GM19324 (cell line): ENCODE results near the gene ARVCF.

Experiments used
- ATAC-seq: cut with Tn5 transposase; IDR thresholded peaks from one replicate; pipeline ENCODE4 v1.9.1; 2021; ENCODE audit warnings: mild to moderate bottlenecking, moderate library complexity; ENCODE audit not compliant: unreplicated experiment, low FRiP score

Gene ARVCF

DNA sequence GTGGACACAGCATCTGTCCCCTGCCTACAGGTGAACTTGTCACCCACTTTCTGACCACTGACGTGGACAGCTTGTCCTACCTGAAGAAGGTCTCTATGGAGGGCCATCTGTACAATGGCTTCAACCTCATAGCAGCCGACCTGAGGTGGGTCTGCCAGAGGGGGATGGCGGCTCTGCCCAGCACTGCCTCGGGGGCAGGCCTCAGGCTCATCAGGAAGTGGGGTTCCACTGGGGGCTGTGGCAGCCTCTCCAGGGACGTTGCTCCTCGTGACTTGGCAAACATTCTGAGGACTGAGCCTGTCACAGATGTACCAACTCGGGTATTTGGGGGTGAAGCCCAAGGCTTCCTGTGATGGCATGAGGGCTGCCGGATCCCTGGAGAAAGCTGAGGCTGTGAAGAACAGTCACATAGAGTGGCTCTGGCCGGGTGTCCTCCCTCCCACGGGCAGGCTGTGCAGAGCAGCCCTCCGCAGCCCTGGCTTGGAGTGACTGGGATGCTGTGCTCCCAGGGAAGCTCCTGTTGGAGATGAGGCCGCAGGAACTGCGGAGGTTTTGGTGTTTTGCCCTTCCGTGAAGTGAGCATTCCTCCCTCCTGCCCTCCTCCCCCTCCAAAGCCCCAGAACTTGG is 36.9 kb upstream of the ARVCF start:
- ATAC-seq, result no peak

DNA sequence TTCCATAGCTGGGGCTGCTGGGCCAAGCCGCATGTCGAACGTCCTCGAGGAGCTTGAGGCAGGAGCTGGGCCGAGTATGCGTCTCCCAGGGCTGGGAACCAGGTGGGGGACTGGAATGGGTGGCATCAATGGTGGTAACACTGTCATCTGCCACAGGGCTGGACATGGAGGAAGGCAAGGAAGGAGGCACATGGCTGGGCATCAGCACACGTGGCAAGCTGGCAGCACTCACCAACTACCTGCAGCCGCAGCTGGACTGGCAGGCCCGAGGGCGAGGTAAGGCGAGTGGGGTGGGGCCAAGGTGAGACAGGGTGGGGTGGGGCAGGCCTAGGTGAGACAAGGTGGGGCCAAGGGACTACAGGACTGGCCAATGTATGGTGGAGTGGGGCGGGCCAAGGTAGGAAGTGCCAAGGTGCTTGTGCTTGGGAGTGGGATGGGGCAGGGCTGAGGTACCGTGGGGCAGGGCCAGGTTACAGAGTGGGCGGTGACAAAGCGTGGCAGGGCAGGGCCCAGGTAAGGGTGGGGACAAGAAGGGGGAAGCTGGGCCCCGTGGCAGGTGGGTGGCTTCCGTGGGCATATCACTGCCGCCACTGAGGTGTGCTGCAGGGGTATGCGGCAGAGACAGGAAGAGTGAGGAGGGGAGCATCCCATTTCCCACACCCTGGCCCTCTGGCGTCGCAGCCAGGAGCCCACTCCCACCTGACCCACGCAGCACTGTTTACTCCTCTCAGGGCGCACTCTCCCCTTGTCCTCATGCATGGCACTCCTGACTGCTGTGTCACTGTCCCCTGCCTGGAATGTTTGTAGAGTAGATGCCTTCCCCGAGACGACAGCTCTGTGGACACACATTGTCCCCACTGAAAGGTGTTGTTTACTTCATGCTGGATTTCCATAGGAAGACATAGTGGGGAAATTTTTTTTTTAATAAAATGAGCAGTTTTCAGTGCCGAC is 36.0 kb upstream of the ARVCF start:
- no peak for ATAC-seq

DNA sequence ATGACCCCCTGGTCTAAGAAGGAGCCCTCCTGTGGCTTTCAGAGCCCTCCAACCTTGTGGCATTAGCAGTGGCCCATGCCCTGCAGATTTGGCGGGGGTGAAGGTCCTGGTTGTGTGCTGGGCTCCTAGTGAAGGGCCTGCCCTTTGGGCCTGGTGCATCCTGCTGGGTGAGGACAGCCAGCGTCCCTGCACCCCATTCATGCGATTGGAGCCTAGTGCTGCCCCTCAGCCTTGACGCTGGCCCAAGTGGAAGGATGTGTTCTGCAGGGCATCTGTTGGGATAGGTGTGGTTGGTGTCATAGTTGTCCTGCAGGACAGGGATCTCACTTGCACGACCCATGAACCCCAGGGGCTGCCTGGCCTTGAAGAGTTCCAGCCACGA is 35.3 kb upstream of the ARVCF start:
- no peak for ATAC-seq

DNA sequence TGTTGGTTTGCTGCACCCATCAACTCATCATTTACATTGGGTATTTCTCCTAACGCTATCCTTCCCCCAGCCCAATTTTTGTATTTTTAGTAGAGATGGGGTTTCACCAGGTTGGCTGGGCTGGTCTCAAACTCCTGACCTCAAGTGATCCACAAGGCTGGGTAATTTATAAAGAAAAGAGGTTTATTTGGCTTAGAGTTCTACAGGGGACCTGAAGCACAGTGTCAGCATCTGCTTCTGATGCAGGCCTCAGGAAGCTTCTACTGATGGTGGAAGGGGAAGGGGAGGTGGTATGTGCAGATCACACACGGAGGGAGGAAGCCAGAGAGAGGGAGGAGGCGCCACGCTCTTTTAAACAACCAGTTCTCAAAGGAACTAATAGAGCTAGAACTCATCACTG is 30.1 kb upstream of the ARVCF start:
- ATAC-seq, result no peak

DNA sequence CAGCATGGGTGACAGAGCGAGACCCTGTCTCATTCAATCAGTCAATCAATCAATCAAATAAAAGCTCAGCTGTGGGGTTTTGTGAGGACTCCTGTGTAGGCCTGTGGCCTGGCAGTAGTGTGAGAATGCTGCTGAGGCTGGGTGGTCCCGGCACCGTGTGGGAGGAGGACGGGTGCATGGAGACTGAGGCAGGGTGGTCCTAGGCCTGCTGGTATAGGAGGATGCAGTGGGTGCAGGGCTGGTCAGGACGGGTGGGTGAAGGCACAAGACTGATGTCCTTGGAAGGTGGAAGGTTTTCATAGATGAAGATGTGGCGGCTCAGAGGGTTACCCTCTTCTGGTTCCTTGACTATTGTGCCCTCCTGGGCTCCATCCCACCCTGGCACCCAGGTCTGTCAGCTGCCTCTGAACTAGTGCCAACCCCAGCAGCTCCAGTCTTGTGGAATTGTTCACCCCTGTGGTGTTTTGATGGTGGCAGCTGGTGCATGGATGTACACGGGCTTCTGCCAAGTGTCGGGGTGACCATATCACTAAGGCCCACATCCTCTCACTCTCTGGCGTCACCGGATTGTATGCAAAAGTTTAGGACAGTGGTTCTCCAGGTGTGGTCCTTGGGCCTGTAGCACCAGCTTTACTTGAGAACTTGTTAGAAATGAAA is 28.0 kb upstream of the ARVCF start:
- no peak for ATAC-seq

DNA sequence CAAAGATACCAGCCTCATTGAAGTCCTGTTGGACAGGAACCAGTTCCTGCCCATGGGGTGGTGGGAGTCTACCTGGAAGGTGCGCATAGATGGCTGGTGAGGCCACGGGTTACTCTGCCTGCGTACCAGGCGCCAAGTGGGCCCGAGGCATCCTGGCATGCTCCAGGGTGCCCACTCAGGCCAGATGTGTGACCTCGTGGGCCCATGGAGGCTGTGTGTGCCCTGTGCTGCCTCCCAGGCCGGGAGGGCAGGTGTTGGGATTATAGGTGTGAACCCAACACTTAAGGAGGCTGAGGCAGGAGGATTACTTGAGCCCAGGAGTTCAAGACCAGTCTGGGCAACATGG is 27.3 kb upstream of the ARVCF start:
- no peak for ATAC-seq

DNA sequence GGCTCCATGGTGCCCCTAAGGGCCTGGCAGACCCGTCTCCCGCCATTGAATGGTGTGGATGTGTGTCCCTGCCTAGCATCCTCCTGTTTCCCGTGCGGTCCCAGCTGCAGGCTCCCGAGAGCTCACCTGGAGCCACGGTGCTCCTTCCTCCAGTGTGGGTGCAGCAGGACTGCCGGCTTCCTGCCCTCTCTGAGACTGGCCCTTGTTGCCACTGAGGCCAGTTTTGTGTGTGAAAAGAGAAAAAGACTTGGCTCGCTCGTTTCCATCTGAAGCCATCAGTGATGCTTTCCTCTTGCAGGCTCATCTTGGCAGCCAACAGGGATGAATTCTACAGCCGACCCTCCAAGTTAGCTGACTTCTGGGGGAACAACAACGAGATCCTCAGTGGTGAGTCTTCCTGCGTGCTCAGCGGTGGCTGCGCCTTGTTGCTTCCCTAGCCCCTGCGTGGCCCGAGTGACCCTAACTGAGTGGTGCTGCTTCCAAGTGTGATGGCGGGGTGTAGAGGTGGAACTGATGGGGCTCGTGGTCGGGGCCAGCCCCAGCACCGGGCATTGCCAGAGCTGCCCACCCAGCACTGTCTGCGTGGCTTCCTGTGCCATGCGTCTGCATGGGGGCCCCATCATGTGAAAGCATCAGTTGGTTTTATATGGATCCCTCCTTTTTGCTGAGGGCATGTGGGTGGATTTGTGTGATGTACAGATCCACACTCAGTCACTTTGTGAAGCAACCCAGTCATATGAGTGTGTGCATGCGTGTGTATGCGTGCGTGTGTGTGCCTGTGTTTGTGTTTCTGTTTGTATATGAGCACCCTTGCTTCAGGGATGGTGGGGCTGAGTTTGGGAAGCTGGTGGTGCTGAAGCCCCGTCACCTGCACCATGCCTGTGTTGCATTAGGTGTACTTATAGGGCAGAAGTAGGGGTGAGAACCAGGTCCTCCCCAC is 26.7 kb upstream of the ARVCF start:
- no peak for ATAC-seq

DNA sequence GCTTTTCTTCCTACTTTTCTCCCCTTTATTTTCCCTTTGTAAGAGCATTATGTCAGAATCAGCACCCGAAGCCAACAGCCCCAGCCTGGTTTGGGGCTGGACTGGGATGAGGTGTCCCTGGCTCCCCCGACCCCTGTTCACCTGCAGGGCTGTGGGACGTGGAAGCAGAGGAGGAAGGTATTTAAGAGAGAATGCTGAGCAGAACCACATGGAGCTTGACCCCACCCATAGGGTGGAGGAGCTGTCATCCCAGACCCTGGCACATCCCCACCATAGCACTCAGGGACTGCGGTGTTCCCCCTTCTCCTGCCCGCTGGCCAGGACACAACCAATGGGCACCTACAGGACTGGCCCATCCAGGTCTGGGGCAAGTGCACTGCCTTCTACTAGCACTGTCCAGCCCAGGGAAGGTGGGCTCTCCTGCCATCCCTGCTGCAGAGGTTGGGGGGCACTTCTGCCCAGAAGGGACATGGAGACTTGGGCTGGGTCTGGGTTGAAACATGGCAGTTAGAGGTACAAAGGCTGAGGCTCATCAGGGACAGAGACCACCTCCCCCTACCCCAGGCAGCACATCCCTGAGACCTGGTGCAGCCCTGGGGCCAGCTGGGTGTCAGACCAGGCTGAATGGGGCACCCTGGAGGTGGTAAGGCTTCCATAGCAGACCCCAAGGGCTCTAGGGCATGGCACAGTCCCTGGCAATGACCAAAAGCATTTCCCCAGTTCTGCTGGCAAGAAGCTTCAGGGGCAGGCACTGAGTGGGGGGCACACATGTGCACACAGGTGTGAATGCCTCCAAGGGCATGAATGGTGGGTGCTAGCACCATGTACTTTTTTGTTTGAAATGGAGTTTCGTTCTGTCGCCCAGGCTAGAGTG is 23.9 kb upstream of the ARVCF start:
- no peak for ATAC-seq

DNA sequence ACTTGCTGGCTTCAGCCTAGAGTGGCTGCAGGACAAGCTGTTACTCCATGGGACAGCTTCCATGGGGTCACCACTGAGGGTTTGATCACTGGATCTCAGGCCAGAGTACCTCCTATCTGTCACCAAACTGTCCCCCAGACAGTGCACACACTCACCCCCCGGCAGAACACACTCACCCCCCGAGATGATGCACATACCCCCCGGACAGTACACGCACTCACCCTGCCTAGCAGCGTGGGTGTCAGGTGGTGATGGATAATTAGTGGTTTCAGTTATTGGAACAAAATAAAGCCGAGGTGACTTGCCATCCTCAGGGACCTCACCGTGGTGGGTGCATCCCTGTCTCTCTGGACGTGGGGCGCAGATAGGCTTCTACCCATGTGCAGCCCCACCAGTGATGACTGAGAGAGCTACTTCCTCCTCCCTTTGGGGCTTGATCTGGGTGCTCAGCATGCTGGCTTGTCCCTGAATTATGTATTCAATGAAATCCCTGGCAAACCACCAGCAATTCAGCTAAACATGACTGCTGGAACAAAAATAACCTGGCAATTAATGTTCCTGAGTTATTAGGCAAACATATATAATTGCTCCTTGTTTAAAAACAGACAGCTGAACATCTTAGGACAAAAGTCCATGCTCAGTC is 23.2 kb upstream of the ARVCF start:
- ATAC-seq, result no peak

DNA sequence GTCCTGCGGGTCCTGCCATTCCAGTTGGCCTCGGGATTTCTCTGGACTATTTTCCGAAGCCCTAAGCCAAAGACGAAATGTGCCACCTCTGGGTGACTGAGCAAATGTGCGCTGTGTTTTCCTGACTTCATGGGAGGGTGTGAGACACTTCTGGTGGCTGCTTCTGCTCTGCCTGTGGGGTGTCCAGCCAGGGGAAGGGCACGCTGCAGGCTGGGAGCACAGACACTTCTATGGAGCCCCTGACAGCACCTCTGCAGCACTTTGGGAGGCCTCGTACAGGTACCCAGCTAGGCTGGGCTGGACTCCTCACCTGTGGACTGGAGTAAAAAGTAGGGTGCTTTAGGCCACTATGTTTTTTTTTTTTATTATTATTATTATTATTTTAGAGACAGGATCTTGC is 22.0 kb upstream of the ARVCF start:
- no peak for ATAC-seq

DNA sequence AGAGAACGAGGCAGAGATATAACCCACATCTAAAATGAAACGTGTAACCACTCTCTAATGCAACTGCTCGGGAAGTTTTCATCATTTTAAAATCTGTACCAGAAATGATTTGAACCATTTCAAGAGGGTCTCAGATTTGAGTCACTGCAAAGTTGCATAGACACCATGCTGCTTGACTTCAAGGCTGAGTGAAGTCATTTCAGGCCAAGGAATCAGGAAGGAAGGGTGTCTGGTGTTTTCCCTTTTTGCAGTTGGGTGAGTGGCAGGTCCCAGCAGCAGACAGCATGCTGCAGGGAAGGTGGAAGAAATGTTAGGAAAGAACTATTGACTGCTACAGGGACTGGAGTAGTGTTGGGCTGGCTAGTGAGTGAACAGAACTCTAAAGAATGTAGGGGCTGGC is 20.8 kb upstream of the ARVCF start:
- no peak for ATAC-seq

DNA sequence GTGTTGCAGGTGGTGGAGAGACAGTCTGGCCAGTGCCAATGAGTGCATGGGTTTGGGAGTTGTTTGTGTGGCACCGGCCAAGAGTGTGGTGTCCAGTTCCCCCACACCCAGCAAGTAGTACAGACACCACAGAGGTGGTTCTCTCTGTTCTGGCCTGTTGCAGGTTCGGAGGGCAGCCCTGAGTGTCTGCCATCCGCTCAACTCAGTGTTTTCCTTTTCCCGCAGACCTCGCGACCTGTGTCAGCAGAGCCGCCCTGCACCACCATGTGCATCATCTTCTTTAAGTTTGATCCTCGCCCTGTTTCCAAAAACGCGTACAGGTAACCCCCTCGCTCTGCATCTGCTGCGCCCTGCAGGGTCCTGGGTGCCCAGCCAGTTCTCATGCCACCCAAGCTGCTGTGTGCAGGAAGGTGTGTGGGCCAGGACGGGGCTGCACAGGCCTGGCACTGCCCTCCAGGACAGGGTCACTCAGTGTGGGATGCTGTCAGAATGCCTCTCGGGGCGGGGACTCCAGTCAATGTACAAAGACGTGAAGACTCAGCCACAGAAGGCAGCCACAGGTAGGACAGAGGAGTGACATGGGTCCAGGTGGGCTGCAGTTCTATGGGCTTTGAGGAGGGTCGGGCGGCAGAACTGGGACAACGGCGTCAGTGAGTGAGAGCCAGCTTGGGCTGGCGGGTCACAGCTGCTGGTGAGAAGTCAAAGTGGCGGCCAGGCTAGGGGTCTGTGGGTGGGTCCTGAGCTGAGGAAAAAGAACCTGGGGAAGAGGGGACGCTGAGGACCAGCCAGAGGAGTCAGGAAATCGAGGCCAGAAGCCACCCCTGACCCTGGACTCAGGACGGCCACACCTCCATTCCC is 20.1 kb upstream of the ARVCF start:
- ATAC-seq, result no peak

DNA sequence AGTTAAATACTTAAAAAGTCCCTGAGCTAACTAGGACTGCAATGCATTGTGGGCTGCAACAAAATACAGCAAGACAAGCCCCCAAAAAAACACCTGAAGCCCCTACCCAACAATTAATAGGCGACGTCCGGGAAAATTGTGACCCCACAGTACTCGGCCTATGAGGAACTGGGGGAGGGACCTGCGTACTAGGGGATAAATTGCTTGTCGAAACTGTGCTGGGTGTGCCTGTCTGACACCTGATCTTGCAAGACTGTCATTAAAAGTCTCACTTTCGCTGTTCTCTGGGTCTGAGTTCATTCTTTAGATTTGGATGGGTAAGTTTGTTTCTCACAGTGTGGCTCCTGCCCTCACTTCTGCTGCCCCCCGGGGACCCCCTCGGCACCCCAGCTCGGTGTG is 19.5 kb upstream of the ARVCF start:
- ATAC-seq, result no peak

DNA sequence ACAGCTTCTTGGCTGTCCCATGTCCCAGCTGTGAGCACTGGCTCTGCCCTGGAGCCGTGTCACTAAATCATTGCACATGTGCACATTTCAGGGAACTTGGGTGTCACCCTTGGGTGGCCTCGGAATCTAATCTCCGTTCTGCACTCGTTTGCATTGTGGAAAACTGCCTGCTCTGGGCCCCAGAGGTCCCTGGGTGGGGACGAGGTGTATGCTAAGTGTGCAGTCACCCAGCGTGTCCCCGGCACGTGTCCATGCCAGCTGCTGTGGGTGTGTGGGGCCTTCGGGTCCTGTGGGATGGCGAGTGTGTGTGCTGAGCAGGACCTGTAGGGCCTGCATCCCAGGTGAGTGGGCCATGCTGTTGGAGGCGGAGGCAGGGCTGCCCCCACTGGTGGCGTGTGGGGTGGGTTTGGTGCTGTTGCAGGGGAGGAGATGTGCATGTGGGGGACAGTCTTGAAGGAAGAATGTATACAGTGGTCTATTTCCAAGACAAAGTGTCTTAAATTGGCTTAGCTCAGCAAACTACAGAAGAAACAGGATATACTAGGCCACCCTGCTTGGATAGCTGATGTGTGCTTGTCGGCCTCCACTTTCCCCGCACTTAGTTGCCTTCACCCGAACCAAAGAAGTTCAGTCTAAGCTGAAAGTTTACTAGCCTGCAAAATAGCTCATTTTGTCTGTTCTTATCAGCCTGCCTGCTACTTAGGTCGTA is 18.9 kb upstream of the ARVCF start:
- no peak for ATAC-seq

DNA sequence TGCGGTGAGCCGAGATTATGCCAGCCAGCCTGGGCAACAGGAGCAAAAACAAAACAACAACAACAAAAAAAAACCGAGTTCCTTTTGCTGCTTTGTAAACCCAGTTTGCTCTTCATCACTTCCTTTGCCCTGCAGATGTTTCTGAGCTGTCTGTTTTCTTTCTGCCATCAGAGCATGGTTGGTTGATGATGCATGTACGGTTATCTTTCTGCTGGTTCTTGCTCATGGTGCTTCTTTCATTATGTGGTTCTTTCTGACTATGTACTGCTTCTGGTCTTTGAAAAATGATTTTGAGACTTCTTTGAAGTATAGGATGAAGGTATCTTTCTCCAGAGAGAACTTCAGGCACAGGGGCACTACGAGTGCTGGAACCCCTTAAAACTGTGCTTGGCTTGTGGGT is 17.5 kb upstream of the ARVCF start:
- ATAC-seq, result no peak

DNA sequence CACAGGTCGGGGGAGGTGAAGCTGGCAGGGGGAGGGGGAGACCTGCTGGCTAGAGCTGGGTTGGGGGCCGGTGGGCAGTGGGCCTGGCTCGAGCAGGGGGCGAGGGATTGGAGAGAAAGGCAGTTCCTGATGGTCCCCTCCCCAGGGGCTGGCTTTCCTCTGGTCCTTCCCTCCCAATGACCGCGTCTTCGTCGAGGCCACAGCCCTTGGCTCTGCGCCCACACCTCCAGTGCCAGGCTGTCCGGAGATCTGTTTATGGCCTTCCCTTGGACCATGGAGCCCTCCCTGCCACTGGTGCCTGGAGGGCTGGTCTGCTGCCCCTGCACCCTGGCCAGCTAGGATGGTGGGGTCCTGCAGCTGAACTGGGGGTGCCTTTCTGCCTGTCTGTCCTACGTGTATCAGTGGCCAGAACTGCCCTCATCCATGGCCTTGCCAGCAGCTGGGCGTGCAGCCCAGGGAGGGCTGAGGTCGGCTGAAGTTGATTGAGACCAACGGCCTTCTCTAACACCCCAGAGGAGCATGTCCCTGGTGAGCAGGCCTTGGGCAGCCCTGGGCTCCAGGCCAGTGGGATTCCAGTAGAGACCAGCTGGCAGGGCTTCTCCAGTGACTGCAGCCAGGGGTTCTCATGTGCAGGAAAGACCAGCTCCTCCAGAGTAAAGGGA is 16.6 kb upstream of the ARVCF start:
- ATAC-seq, result no peak

DNA sequence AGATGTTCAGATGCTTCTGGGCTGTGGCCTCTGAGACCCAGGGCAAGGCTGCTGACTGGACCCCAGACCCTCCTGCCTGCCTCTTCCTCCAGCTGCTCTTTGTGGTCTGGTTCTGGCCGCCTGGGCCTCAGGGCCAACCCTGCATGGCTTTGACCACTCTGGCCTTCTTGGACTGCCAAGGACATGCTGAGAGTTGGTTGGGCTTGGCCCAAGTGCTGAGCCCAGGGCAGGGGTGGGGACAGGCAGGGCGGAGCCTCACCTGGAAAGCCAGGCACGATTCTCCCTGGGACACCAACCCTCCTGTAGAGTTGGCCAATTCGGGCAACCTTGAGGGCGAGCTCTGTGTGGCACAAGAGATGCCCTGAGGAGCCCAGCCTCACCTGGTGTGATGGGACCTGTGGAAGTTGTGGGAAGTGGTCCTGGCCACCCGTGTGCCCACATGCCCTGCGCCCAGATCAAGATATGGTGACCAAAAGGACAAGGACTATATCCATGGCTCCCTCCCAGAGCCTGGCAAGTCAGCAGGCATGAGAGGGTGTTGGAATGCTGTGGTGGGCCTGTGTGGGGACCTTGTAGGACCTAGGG is 15.9 kb upstream of the ARVCF start:
- no peak for ATAC-seq
